GM18508 (cell line): ENCODE results near the gene SPPL2A.

Source experiments
- ATAC-seq: cut with Tn5 transposase; IDR thresholded peaks from one replicate; pipeline ENCODE4 v1.9.1; 2021; ENCODE audit warnings: moderate number of reproducible peaks; ENCODE audit not compliant: insufficient read depth, unreplicated experiment

The SPPL2A gene

GRCh38 chr15:50773389-50773788 lies 7.9 kb upstream of the SPPL2A start:
- ATAC-seq, result no peak

GRCh38 chr15:50767332-50767861 lies 1.9 kb upstream of the SPPL2A start:
- no peak for ATAC-seq

- no peak for ATAC-seq
These were observed 878 bp downstream of the SPPL2A start for GRCh38 chr15:50764461-50765194.

GRCh38 chr15:50758712-50759205 lies 6.7 kb downstream of the SPPL2A start:
- no peak for ATAC-seq

- no peak for ATAC-seq
These were observed 12.0 kb downstream of the SPPL2A start for GRCh38 chr15:50753463-50753862.

GRCh38 chr15:50751394-50751793 lies 14.1 kb downstream of the SPPL2A start:
- no peak for ATAC-seq

GRCh38 chr15:50750227-50750705 lies 15.2 kb downstream of the SPPL2A start:
- ATAC-seq, result no peak

- ATAC-seq, result no peak
These were observed 18.0 kb downstream of the SPPL2A start for GRCh38 chr15:50747523-50747922.

GRCh38 chr15:50744601-50745000 lies 20.9 kb downstream of the SPPL2A start:
- no peak for ATAC-seq

- ATAC-seq, result no peak
These were observed 24.6 kb downstream of the SPPL2A start for GRCh38 chr15:50740955-50741354.

- no peak for ATAC-seq
These were observed 28.7 kb downstream of the SPPL2A start for GRCh38 chr15:50736823-50737222.

- no peak for ATAC-seq
These were observed 30.4 kb downstream of the SPPL2A start for GRCh38 chr15:50735156-50735555.

GRCh38 chr15:50726315-50726714 lies 39.2 kb downstream of the SPPL2A start:
- ATAC-seq, result no peak

- ATAC-seq, result no peak
These were observed 46.8 kb downstream of the SPPL2A start for GRCh38 chr15:50718700-50719125.

GRCh38 chr15:50712018-50712417 lies 53.5 kb downstream of the SPPL2A start:
- ATAC-seq, result no peak

GRCh38 chr15:50710585-50710984 lies 54.9 kb downstream of the SPPL2A start:
- ATAC-seq, result no peak

- ATAC-seq, result no peak
These were observed 57.6 kb downstream of the SPPL2A start for GRCh38 chr15:50707878-50708427.

GRCh38 chr15:50702762-50703334 lies 62.7 kb downstream of the SPPL2A start:
- ATAC-seq, result no peak

- no peak for ATAC-seq
These were observed 67.4 kb downstream of the SPPL2A start for GRCh38 chr15:50698101-50698500.

- ATAC-seq, result no peak
These were observed 68.3 kb downstream of the SPPL2A start for GRCh38 chr15:50697109-50697797.
